HG03196 (cell line): ENCODE results near the gene MPV17L2.
"Not testable (repeated sequence)": the region's sequence is repeated elsewhere in the genome, so short reads cannot be mapped to it uniquely, and the experiment has no call there.

ENCODE experiments used
- ATAC-seq: cut with Tn5 transposase; IDR thresholded peaks from one replicate; pipeline ENCODE4 v1.9.1; 2021; ENCODE audit not compliant: unreplicated experiment

Gene MPV17L2

GRCh38 chr19:18192673-18193387 is at the start of gene MPV17L2:
Gene MPV17L2 (plus strand): TSS chr19:18193218. CDS start chr19:18193282, 64 bp downstream.
- peak; percentile 78 for ATAC-seq

DNA sequence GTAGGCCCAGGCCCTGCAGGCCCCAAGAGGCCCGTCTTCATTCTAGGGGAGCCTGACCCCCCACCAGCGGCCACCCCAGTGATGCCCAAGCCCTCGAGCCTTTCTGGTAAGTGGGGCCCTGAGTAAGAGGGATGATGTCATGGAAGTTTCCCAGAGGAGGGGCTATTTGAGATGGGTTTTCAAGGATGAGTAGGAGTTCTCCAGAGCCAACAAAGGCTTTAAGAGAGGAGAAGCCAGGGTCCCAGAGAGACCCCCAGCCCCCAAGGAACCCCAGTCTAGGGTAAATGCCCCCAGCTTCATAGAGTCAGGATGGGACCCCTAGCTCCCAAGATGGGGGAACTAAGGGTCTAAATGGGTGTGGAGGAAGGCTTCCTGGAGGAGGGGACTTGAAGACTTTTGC is 49.1 kb upstream of the MPV17L2 start:
- ATAC-seq = no peak

DNA sequence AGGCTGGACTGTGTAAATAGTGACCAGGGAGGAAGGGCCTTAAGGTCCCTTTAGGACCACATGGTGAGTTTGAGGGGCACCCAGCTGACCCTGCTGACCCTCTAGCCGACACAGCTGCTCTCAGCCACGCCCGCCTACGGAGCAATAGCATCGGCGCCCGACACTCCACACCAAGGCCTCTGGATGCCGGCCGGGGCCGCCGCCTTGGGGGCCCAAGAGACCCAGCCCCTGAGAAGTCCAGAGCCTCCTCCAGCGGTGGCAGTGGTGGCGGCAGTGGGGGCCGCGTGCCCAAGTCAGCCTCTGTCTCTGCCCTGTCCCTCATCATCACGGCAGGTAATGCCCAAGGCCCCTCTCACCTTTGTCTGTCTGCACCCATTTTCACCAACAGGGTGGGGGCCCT is 48.7 kb upstream of the MPV17L2 start:
- ATAC-seq = no peak

DNA sequence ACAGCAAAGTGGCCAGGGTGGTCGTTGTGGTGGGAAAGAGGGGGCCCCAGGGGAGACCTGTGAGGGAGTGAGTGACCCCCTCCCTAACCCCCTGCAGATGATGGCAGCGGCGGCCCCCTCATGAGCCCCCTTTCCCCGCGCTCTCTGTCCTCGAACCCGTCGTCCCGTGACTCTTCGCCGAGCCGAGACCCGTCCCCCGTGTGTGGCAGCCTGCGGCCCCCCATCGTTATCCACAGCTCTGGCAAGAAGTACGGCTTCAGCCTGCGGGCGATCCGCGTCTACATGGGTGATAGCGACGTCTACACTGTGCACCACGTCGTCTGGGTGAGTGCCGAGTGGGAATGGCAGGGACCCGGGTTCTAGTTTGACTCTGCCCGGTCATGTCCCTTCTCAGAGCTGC is 48.1 kb upstream of the MPV17L2 start:
- ATAC-seq = no peak

GRCh38 chr19:18145391-18145999 is 47.5 kb upstream of the MPV17L2 start:
- ATAC-seq = no peak

DNA sequence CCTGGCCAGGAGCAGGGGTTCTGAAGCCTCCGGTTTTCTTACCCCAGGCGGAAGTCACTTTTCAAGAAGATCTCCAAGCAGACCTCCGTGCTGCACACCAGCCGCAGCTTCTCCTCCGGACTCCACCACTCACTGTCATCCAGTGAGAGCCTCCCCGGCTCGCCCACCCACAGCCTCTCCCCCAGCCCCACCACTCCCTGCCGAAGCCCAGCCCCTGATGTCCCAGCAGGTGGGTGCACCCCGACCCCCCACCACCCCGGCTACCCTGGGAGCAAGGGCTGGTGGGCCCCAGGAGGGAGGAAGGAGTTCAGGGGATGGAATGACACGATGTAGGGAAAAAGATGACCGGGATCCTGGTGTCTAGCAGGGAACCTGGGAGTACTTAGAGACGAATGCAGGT is 45.6 kb upstream of the MPV17L2 start:
- ATAC-seq = no peak

DNA sequence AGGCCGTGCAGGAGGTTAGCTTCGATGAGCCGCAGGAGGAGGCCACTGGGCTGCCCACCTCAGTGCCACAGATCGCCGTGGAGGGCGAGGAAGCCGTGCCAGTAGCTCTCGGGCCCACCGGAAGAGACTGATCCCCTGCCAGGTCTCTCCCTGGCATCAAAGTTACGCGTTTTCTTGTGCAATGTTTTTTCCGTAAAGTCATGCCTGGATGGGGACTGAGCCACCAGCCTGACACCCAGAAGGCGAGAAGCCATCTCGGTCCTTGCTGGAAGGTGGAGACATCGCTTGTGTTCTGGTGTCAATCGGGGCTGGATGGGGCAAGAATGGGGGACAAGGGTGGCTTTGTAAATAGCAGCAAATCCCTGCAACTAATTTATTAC is 43.4 kb upstream of the MPV17L2 start:
- no peak for ATAC-seq

DNA sequence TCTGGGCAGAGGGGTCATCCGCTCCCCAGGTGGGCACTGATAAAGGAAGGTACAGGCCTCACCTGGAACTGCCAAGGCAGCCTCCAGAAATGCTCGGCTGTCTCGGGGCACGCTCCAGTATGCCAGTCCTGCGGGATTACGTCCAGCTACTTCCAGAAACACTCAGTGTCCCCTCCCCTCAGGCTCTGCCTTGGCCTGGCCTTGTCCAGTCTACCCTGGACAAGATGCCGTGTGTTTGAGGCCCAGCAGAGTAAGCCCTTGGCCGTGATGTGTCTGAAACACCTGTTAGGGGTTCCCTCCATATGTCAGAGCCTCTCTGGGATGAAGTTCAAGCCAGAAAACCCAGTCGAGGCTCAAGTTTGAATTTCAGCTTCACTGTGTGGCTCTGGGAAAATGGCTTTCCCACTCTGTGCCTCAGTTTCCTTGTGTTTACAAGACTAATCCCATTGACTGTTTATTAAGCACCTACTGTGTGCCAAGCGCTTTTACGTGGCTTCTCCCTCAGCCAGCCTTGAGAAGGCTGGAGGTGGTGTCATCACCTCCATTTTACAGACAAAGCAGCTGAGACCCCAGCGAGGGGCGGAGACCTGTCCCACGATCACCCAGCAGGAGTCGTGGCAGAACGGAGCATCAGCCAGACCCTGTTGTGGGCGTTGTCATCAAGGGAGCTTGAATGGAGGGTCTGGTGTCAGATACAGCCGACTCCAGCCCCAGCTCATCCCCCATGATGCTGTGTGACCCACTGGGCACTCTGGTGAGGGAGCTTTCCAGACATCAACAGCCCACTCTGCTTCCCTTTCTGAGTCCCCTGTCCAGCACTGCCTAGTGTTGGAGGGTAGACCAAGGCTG is 42.0 kb upstream of the MPV17L2 start:
- no peak for ATAC-seq

GRCh38 chr19:18152442-18152816 is 40.6 kb upstream of the MPV17L2 start:
- ATAC-seq = peak; percentile 54

DNA sequence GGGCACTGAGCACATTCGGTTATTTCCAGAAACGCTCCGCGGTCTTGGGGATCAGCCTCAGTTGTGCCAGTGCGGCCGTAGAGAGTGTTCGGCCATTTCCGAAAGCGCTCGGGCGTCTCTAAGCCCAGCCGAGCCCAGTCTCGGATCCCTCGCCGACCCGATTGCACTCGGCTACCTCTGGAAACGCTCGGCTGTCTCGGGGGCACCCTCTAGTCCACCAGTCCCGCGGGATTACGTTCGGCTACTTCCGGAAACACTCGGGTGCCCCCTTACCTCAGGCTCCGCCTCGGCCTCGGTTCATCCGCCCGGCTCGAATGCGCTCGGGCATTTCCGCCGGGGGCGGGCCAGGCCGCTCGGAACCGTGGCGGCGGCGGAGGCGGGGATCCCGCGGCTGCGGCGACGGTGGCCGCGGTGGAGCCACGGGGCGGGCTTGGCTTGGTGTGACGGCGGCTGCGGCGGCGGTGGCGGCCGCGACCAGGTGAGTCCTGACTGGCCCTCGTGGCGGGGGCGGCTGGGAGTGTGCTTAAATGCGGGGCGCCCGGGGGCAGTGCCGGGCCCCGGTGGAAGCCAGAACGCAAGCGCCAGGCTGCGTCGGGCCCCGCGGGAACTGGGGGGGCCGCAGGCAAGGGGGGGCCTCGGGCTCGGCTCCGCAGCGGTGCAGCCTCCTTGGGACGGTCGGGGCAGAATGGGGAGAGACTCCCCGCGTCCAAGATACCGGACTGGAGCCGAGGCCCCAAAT is 40.0 kb upstream of the MPV17L2 start, which contains the start of gene PIK3R2:
Gene PIK3R2 (plus strand): TSS at position 347 of the 739 bp plus-strand sequence. CDS start 2,717 bp downstream, outside the sequence.
- peak; percentile 72 for ATAC-seq

DNA sequence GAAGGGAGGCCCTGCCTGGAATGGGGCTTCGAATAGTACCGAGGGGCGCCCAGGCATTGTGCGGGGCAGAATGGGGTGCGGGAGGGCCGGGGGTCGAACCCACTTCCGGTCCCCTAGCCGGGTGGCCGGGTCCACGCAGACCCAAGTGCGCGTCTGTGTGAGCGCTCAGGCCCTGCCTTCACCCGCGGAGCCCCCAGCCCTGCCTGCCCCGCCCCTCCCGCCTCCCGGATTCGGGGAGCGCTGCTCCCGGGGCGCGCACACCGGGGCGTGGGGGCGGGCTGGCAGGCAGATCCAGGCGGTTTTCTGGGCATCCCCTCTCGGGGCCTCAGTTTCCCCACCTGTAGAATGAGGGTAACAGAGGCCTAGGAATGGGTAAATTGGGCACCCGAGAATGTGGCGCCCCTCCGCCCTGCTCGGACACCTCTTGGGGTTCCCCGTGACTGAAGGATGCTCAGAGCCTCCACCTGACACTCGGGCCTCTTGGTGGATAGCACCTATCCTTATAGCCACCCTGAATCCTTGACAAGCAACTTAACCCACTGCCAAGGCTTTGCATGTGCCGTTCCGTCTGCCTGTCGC is 39.4 kb upstream of the MPV17L2 start:
- no peak for ATAC-seq

GRCh38 chr19:18155095-18156087 is 37.6 kb upstream of the MPV17L2 start:
- no peak for ATAC-seq

DNA sequence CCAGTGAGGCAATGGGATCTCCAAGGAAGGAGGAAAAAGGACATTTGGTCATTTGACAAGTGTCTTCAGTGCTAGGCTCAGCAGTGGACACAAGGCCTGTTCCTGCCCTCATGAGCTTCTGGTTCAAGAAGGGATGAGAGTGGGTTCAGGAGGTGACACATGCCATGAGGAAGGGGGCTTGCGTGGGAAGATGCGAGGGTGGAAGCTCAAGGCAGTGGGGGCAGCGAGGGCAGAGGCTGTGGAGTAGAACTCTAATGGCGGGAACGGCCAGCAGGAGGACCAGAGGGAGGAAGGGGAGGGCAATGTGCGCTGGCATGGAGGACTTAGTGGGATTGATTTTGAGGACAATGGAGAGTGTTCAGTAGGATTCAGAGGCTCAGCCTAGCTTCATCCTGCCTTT is 36.8 kb upstream of the MPV17L2 start:
- no peak for ATAC-seq

GRCh38 chr19:18156841-18157464 is 36.1 kb upstream of the MPV17L2 start:
- ATAC-seq = no peak

GRCh38 chr19:18157465-18158063 is 35.5 kb upstream of the MPV17L2 start:
- ATAC-seq = no peak

DNA sequence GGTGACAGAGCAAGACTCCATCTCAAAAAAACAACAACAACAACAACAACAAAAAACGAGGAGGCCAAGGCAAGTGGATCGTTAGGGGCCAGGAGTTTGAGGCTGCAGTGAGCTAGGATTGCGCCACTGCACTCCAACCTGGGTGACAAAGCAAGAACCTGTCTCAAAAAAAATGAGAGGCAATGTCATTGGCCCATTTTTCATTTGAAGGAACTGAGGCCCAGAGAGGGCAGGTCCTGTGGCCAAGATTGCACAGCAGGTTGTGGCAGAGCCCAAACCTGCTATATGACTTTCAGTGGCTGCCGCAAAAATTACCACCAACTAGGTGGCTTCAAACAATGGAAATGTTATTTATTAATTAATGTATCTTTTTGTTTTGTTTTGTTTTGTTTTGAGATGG is 34.6 kb upstream of the MPV17L2 start:
- no peak for ATAC-seq

- not testable (repeated sequence) for ATAC-seq
These were observed 33.9 kb upstream of the MPV17L2 start for GRCh38 chr19:18159059-18159616.

DNA sequence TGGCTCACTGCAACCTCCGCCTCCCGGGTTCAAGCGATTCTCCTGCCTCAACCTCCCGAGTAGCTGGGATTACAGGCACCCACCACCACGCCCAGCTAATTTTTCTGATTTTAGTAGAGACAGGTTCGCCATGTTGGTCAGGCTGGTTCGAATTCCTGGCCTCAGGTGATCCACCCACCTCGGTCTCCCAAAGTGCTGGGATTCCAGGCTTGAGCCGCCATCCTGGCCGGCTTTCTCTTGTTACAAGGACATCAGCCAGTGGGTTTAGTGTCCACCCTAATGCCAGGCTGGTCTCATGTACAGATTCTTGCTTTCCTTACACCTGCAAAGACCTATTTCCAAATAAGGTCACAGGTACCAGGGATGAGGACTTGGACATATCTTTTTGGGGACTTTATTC is 33.2 kb upstream of the MPV17L2 start:
- ATAC-seq = no peak
